PC-3 (cell line): ENCODE data around the gene IQSEC1.

Source experiments
- CTCF ChIP-seq: fragments of 300-600 bp; sonication (generic); conservative IDR thresholded peaks from 2 replicates; pipeline ENCODE4 v1.5.1; 2017; ENCODE audit warnings: antibody characterized with exemption, low read depth, mild to moderate bottlenecking, low read length
- EZH2 ChIP-seq: fragments of 300-600 bp; sonication (generic); IDR thresholded peaks from one replicate; pipeline ENCODE4 v1.6.1; 2017; ENCODE audit warnings: antibody characterized with exemption, mild to moderate bottlenecking, low read length; ENCODE audit not compliant: unreplicated experiment
- EZH2phosphoT487 ChIP-seq: fragments of 300-600 bp; sonication (generic); IDR thresholded peaks from 2 replicates; pipeline ENCODE4 v1.6.1; 2018; ENCODE audit warnings: mild to moderate bottlenecking, antibody characterized with exemption, low read length, borderline replicate concordance

GRCh38 chr3:12862387-12862786 lies 210.8 kb downstream of the IQSEC1 start:
- TF ChIP-seq CTCF (no peak), EZH2 (no peak), EZH2phosphoT487 (no peak)
